Measurements from ENCODE around the gene PARVA.

The PARVA gene

DNA sequence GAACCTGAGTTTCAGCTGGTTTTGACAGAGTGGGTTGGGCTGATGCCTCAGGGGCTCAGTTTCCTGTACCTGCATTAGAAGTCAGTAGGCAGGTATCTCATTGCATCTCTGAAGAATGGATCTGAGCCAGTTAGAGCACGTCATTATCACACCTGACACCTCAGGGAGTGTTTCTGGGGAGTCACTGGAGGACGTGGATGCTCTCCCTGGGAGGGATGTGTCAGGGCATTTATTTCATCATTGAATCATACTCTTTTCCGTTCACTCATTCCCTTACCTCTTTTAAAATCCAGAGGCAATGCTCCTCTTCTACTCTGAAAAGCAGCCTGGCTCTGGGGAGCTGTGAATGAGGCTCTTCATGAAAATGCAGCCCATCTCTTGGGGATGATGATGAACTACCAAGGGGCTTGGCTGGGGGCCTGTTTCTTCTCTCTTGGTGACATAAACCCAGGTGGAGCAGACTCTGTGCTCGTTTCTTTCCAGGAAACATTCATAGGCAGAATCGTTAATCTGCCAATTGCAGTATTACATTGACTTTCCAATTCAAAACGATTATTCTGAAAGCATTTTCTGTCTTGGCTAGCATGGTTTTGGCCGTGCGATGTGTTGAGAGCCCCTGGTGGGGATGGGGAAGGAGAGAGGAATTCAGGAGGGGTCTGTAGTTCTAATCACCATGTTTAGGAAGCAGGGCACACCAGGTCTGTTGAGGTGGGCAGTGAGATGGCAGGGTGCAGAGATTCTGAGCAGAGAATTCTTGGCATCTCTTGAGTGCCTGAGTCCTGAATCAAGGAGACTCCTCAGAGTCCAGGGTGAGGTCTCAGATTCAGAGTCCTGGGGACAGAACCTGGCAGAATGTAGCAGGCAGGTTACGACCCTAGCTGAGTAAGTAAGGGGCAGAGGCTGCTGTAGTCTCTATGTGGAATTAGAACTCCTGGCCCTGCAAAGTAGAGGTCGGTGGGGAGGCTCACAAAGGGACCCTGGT, 12.6 kb downstream of the PARVA start:
- no peak overlapping the region for H3K27ac ChIP-seq (ENCODE audit: low read length)

DNA sequence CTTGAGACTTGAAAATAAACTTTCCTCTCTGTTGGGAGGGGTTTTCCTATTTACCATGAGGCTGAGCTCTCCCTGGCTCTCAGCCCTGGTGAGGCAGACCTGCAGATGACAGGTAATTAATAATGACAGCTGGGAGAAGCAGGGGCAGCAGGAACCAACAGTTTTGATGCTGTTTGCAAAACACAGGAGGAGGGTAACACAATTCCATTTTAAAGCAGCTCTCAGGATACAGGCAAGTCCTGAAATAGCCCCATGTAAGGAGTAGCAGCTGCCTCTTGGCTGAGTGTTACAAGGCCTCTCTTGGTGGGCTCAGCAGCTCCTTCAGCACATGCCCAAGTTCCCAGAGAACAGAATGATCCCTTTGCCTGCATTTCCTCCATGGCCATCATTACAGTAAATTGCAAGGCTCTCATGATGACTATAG, 13.3 kb downstream of the PARVA start:
- Histone ChIP-seq H3K4me3 (ENCODE audit: low read length) (no peak overlapping the region), H3K9me3 (ENCODE audit: control insufficient read depth, insufficient read depth, low read length) (no peaks in the 10 kb centered on the region), H3K36me3 (ENCODE audit: control insufficient read depth, insufficient read depth, low read length) (no peaks in the 10 kb centered on the region), H3K27me3 (ENCODE audit: control insufficient read depth, insufficient read depth, low read length) (no peaks in the 10 kb centered on the region), H3K27ac (ENCODE audit: low read length) (no peak overlapping the region), H3K4me1 (ENCODE audit: control insufficient read depth, insufficient read depth, low read length) (no peaks in the 10 kb centered on the region)
- DNase-seq (ENCODE audit: low read depth, low spot score), result no peak

More for the DNA sequence above, 12.6 kb downstream of the PARVA start:
- no peaks in the 10 kb centered on the region for H3K27me3 ChIP-seq (ENCODE audit: control insufficient read depth, insufficient read depth, low read length)
- H3K4me3 ChIP-seq (ENCODE audit: low read length), result no peak overlapping the region
- WGBS (ENCODE audit: insufficient coverage, insufficient read length), result no CpG with 5 or more reads among the region's 10 CpGs
- no peaks in the 10 kb centered on the region for H3K36me3 ChIP-seq (ENCODE audit: control insufficient read depth, insufficient read depth, low read length)
- no peaks in the 10 kb centered on the region for H3K4me1 ChIP-seq (ENCODE audit: control insufficient read depth, insufficient read depth, low read length)
- no peaks in the 10 kb centered on the region for H3K9me3 ChIP-seq (ENCODE audit: control insufficient read depth, insufficient read depth, low read length)
- DNase-seq (ENCODE audit: low read depth, low spot score), result no peak

DNA sequence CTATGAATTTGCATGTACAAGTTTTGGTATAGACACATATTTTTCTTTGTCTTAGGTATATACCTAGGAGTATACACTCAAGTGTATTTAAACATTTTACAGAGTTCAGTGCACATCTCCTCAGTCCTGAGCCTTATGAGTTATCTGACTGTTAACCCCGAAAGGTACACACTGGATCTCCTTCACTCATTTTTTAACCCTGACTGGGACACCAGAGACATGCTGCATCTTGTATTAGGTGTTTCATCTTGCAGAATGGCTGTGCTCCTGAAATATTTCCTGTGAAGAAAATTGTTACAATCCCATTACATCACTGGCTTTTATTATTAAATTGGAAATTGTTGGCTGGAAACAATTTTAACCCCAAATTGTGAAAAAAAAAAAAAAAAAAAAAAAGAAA, 15.3 kb downstream of the PARVA start:
- Histone ChIP-seq H3K27me3 (ENCODE audit: control insufficient read depth, insufficient read depth, low read length) (no peaks in the 10 kb centered on the region), H3K9me3 (ENCODE audit: control insufficient read depth, insufficient read depth, low read length) (no peaks in the 10 kb centered on the region), H3K4me3 (ENCODE audit: low read length) (no peak overlapping the region), H3K4me1 (ENCODE audit: control insufficient read depth, insufficient read depth, low read length) (no peaks in the 10 kb centered on the region), H3K27ac (ENCODE audit: low read length) (no peak overlapping the region), H3K36me3 (ENCODE audit: control insufficient read depth, insufficient read depth, low read length) (no peaks in the 10 kb centered on the region)
- DNase-seq (ENCODE audit: low read depth, low spot score), result no peak
- WGBS (ENCODE audit: insufficient coverage, insufficient read length), result no CpG with 5 or more reads among the region's 1 CpG

DNA sequence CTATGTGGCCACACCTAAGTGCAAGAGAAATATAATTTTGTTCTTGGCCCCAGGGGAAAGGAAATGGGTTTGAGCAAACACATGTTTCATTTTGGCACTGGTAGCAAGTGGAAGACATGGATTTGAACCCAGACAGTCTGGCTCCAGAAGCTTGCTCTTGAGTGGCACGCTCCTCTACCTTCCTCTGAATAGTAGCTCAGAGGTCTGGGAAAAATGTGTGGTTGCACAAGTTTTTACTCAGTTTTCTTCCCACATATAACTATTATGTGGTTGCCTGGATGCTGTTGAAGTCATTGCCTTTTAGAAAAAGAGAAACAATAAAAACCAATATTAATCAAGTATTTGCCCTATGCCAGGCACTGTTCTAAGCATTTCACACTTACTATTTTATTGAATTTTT, 16.3 kb downstream of the PARVA start:
- Histone ChIP-seq H3K9me3 (ENCODE audit: control insufficient read depth, insufficient read depth, low read length) (no peaks in the 10 kb centered on the region), H3K4me1 (ENCODE audit: control insufficient read depth, insufficient read depth, low read length) (no peaks in the 10 kb centered on the region), H3K4me3 (ENCODE audit: low read length) (no peak overlapping the region), H3K27ac (ENCODE audit: low read length) (no peak overlapping the region), H3K27me3 (ENCODE audit: control insufficient read depth, insufficient read depth, low read length) (no peaks in the 10 kb centered on the region), H3K36me3 (ENCODE audit: control insufficient read depth, insufficient read depth, low read length) (no peaks in the 10 kb centered on the region)
- WGBS (ENCODE audit: insufficient coverage, insufficient read length), result no CpG with 5 or more reads among the region's 1 CpG
- DNase-seq (ENCODE audit: low read depth, low spot score), result no peak

DNA sequence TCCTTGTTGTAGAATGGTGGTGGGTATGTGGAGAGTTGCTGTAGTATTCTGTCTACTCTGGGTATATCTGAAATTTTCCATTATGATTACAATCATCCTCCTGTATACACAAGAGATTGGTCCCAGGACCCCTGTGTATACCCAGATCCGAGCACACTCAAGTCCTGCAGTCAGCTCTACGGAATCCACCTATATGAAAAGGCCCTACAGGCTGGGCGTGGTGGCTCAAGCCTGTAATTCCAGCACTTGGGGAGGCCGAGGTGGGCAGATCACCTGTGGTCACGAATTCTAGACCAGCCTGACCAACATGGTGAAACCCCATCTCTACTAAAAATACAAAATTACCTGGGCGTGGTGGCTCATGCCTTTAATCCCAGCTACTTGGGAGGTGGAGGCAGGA, 17.2 kb downstream of the PARVA start:
- Histone ChIP-seq H3K27ac (ENCODE audit: low read length) (no peak overlapping the region), H3K9me3 (ENCODE audit: control insufficient read depth, insufficient read depth, low read length) (no peaks in the 10 kb centered on the region), H3K4me1 (ENCODE audit: control insufficient read depth, insufficient read depth, low read length) (no peaks in the 10 kb centered on the region), H3K27me3 (ENCODE audit: control insufficient read depth, insufficient read depth, low read length) (no peaks in the 10 kb centered on the region), H3K4me3 (ENCODE audit: low read length) (no peak overlapping the region), H3K36me3 (ENCODE audit: control insufficient read depth, insufficient read depth, low read length) (no peaks in the 10 kb centered on the region)
- WGBS (ENCODE audit: insufficient coverage, insufficient read length), result no CpG with 5 or more reads among the region's 6 CpGs
- no peak for DNase-seq (ENCODE audit: low read depth, low spot score)

DNA sequence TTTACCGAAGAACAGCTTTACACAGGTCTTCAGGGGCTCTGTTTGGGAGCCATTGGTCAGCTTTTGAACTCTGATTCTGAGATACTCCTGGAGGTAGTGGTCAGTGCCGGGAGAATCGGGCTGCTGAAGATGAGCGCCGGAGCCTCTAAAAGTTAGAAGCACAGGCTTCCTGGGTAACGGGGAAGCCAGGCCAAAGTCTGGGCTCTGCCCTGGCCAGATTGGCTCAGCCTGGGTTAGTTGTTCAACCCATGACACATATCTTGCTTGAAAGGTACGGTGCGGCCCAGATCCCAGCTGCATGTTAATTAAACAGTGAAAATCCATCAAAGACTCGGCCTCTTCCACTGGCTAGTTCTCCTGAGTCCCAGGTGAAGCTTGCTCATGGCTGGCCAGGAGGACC, 18.0 kb downstream of the PARVA start:
- no peaks in the 10 kb centered on the region for H3K36me3 ChIP-seq (ENCODE audit: control insufficient read depth, insufficient read depth, low read length)
- H3K4me1 ChIP-seq (ENCODE audit: control insufficient read depth, insufficient read depth, low read length), result no peaks in the 10 kb centered on the region
- no peak overlapping the region for H3K4me3 ChIP-seq (ENCODE audit: low read length)
- no peaks in the 10 kb centered on the region for H3K27me3 ChIP-seq (ENCODE audit: control insufficient read depth, insufficient read depth, low read length)
- H3K9me3 ChIP-seq (ENCODE audit: control insufficient read depth, insufficient read depth, low read length), result no peaks in the 10 kb centered on the region
- DNase-seq (ENCODE audit: low read depth, low spot score), result no peak
- WGBS (ENCODE audit: insufficient coverage, insufficient read length), result no CpG with 5 or more reads among the region's 9 CpGs
- no peak overlapping the region for H3K27ac ChIP-seq (ENCODE audit: low read length)

DNA sequence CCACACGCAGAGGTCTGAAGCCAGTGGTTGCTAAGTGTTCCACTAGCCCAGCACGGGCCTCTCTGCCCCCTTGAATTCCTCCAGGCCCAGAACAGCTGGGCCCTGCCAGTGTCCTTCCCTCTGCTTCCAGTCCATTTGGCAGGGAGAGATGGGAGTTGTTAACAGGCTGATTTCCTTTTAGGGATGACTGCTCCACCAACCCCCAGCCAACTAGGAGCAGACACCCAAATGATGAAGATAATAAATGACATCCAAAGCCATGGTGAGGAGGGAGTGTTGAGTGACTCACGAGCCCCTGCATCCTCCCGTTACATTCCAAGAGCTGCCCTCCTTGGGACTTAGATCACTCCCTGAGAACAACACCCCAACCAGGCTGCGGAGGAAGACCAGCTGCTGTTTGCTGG, 20.6 kb downstream of the PARVA start:
- no peaks in the 10 kb centered on the region for H3K36me3 ChIP-seq (ENCODE audit: control insufficient read depth, insufficient read depth, low read length)
- H3K4me3 ChIP-seq (ENCODE audit: low read length), result no peak overlapping the region
- H3K9me3 ChIP-seq (ENCODE audit: control insufficient read depth, insufficient read depth, low read length), result no peaks in the 10 kb centered on the region
- no peak overlapping the region for H3K27ac ChIP-seq (ENCODE audit: low read length)
- no peaks in the 10 kb centered on the region; the same call in 1 of the 2 replicates for H3K4me1 ChIP-seq (ENCODE audit: control insufficient read depth, insufficient read depth, low read length)
- no peak for DNase-seq (ENCODE audit: low read depth, low spot score)
- no peaks in the 10 kb centered on the region for H3K27me3 ChIP-seq (ENCODE audit: control insufficient read depth, insufficient read depth, low read length)
- WGBS (ENCODE audit: insufficient coverage, insufficient read length), result no CpG with 5 or more reads among the region's 5 CpGs

DNA sequence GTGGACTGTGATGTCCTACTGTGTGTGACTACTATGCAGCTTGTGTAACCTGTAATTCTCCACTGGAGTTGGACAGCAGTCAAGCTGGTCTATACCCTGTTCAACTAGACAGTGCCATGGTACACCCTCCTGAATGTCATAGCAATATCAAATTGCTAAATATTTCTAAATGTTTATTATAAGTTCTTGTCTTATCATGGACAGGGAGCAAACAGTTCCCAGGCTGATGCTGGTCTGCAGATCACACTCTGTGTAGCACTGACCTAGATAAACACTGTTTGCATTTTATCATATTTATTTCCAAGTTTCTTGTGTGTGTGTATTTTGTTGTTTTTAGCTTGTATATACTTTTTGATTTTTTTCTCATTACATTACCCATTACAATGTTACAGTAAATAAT, 22.0 kb downstream of the PARVA start:
- Histone ChIP-seq H3K4me3 (ENCODE audit: low read length) (no peak overlapping the region), H3K9me3 (ENCODE audit: control insufficient read depth, insufficient read depth, low read length) (no peaks in the 10 kb centered on the region), H3K36me3 (ENCODE audit: control insufficient read depth, insufficient read depth, low read length) (no peaks in the 10 kb centered on the region), H3K4me1 (ENCODE audit: control insufficient read depth, insufficient read depth, low read length) (no peaks in the 10 kb centered on the region; the same call in 1 of the 2 replicates), H3K27me3 (ENCODE audit: control insufficient read depth, insufficient read depth, low read length) (no peaks in the 10 kb centered on the region), H3K27ac (ENCODE audit: low read length) (no peak overlapping the region)
- no peak for DNase-seq (ENCODE audit: low read depth, low spot score)

DNA sequence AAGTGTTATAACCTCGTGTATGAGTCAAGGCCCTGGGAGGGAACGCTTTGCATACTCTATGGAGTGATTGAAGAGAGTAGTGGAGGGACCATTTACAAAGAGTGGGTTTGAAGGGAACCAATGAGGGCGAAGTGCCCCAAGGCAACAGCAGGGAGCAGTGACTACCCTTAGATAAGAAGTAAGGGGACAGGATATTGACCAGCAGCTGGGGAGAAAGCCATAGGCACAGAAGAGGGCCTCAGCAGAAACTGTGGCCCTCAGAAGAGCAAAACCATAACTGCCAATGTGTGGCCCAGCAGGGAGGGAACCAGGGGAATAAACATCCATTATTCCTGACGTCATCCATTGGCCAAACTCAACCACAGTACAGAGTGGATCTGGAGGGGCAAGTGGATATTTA, 24.7 kb downstream of the PARVA start:
- no peaks in the 10 kb centered on the region for H3K9me3 ChIP-seq (ENCODE audit: control insufficient read depth, insufficient read depth, low read length)
- H3K27me3 ChIP-seq (ENCODE audit: control insufficient read depth, insufficient read depth, low read length), result no peaks in the 10 kb centered on the region
- H3K36me3 ChIP-seq (ENCODE audit: control insufficient read depth, insufficient read depth, low read length), result no peaks in the 10 kb centered on the region
- H3K4me1 ChIP-seq (ENCODE audit: control insufficient read depth, insufficient read depth, low read length), result no peaks in the 10 kb centered on the region; the same call in 1 of the 2 replicates
- H3K27ac ChIP-seq (ENCODE audit: low read length), result no peak overlapping the region
- no peak overlapping the region for H3K4me3 ChIP-seq (ENCODE audit: low read length)
- WGBS (ENCODE audit: insufficient coverage, insufficient read length), result no CpG with 5 or more reads among the region's 4 CpGs
- no peak for DNase-seq (ENCODE audit: low read depth, low spot score)

DNA sequence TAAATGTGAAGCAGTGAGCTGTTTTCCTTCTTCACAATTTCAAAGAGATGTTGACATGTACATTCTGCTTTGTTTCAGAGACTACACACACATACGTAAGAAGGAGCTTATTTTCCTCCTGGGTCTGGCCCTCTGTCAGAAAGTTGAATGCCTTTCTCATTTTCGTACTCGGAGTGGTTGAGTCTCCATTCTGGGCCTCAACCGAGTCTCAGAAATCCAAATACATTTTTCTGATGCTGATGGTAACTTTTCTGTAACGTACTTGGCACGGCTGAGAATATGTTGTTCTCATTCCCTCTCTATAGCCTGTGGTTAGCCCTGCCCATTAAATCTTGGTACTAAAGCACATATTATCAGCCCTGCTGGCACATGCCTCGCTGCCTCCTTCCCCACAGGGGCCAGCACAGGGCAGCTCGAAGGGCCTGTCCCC, 25.3 kb downstream of the PARVA start:
- no CpG with 5 or more reads among the region's 8 CpGs for WGBS (ENCODE audit: insufficient coverage, insufficient read length)
- DNase-seq (ENCODE audit: low read depth, low spot score), result no peak
- no peaks in the 10 kb centered on the region; the same call in 1 of the 2 replicates for H3K4me1 ChIP-seq (ENCODE audit: control insufficient read depth, insufficient read depth, low read length)
- no peaks in the 10 kb centered on the region for H3K9me3 ChIP-seq (ENCODE audit: control insufficient read depth, insufficient read depth, low read length)
- H3K4me3 ChIP-seq (ENCODE audit: low read length), result no peak overlapping the region
- no peak overlapping the region for H3K27ac ChIP-seq (ENCODE audit: low read length)
- no peaks in the 10 kb centered on the region for H3K36me3 ChIP-seq (ENCODE audit: control insufficient read depth, insufficient read depth, low read length)
- no peaks in the 10 kb centered on the region for H3K27me3 ChIP-seq (ENCODE audit: control insufficient read depth, insufficient read depth, low read length)

All from iPS DF 6.9 (cell line).